OCI-LY7 (cell line): Measurements from ENCODE around the gene ABCB1.

ENCODE experiments used
- EZH2phosphoT487 ChIP-seq: fragments of 200-600 bp; sonication (generic); IDR thresholded peaks from 2 replicates; pipeline ENCODE4 v1.6.1; 2018; ENCODE audit warnings: low read depth, borderline replicate concordance, mild to moderate bottlenecking, mixed run types, antibody characterized with exemption, low read length, moderate library complexity, mixed read lengths
- TF ChIP-seq, protein P1 (sequence below): fragments of 200-600 bp; sonication (generic); conservative IDR thresholded peaks from 2 replicates; pipeline ENCODE4 v1.5.1; 2014; ENCODE audit warnings: mild to moderate bottlenecking, antibody characterized with exemption, low read length, moderate library complexity, mixed read lengths

DNA sequence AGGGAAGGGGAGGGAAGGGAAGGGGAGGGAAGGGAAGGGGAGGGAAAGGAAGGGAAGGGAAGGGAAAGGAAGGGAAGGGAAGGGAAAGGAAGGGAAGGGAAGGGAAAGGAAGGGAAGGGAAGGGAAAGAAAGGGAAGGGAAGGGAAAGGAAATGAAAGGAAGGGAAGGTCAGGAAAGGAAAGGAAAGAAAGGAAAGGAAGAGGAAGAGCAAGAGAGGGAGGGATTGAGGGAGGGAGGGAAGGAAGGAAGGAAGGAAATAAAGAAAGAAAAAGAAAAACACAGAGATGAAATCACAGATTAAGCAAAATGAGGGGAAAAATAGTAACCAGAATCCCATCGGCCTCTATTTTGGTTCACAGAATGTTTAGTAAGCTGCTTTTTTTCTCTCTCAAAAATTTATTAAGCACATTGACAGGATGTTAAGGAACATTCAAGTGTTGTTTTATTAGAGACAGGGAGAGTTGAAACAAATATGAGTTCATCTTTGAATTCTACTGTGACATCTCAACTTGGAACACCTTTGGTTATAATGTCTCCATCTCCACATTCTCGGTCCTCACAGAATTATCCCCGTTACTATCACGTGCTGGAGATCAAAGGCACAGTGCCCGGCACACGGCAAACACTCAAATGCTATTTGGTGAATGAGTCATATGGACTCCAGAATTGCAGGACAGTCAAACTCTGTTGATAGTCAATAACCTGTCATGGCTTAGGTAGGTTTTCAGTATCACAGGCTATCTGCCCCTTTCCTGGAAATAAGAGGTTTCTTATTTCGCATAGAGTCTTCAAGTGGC is 52.4 kb downstream of the ABCB1 start:
- TF ChIP-seq, protein P1, sequence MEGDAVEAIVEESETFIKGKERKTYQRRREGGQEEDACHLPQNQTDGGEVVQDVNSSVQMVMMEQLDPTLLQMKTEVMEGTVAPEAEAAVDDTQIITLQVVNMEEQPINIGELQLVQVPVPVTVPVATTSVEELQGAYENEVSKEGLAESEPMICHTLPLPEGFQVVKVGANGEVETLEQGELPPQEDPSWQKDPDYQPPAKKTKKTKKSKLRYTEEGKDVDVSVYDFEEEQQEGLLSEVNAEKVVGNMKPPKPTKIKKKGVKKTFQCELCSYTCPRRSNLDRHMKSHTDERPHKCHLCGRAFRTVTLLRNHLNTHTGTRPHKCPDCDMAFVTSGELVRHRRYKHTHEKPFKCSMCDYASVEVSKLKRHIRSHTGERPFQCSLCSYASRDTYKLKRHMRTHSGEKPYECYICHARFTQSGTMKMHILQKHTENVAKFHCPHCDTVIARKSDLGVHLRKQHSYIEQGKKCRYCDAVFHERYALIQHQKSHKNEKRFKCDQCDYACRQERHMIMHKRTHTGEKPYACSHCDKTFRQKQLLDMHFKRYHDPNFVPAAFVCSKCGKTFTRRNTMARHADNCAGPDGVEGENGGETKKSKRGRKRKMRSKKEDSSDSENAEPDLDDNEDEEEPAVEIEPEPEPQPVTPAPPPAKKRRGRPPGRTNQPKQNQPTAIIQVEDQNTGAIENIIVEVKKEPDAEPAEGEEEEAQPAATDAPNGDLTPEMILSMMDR: no peak
- TF ChIP-seq EZH2phosphoT487: no peak
